GM12878 (cell line): Measurements from ENCODE around the gene NDEL1.

Source experiments
- CEBPB ChIP-seq, 2 experiments: fragments of 150-350 bp in 1 of 2; IDR thresholded peaks; 2 replicates each; pipeline ENCODE4 v1.6.1; 2012 to 2014; ENCODE audit warnings: low read depth in 2 of 2, low read length in 2 of 2, borderline replicate concordance in 1 of 2, inconsistent platforms in 1 of 2
- CTCF ChIP-seq, 3 experiments: IDR thresholded peaks in 2 of 3; conservative IDR thresholded peaks in 1 of 3; 2 replicates each; pipeline ENCODE4 v1.5.1; 2011; ENCODE audit warnings: low read depth in 3 of 3, low read length in 3 of 3, mild to moderate bottlenecking in 3 of 3, control low read depth in 2 of 3, moderate library complexity in 2 of 3, inconsistent platforms in 1 of 3, mixed read lengths in 1 of 3; ENCODE audit not compliant: control insufficient read depth in 2 of 3, insufficient read depth in 1 of 3; ENCODE audit errors: extremely low read depth in 1 of 3
- MTA3 ChIP-seq: IDR thresholded peaks from 2 replicates; pipeline ENCODE4 v1.6.1; 2012; ENCODE audit warnings: low read length, inconsistent platforms, borderline replicate concordance
- POLR2AphosphoS5 ChIP-seq: IDR thresholded peaks from 2 replicates; pipeline ENCODE4 v1.6.1; 2011; ENCODE audit warnings: mild to moderate bottlenecking, low read length, inconsistent platforms
- RELA ChIP-seq: fragments of 450-650 bp; IDR thresholded peaks from 2 replicates; pipeline ENCODE4 v1.8.0; 2014; ENCODE audit warnings: borderline replicate concordance; ENCODE audit not compliant: partially characterized antibody
- SMC3 ChIP-seq: IDR thresholded peaks from 2 replicates; pipeline ENCODE4 v1.6.1; 2011; ENCODE audit warnings: low read length, improper control_type of control experiment, borderline replicate concordance
- SREBF1 ChIP-seq: IDR thresholded peaks from 2 replicates; pipeline ENCODE4 v1.6.1; 2012; ENCODE audit warnings: mild to moderate bottlenecking, low read length
- YY1 ChIP-seq: IDR thresholded peaks from 2 replicates; pipeline ENCODE4 v1.6.1; 2011; ENCODE audit warnings: low read depth, mild to moderate bottlenecking, low read length
- ZBTB33 ChIP-seq: fragments of 450-650 bp; IDR thresholded peaks from 2 replicates; pipeline ENCODE4 v1.6.1; 2017; ENCODE audit warnings: mild to moderate bottlenecking
- ZZZ3 ChIP-seq: IDR thresholded peaks from 2 replicates; pipeline ENCODE4 v1.6.1; 2011; ENCODE audit warnings: low read depth; ENCODE audit not compliant: control insufficient read depth, insufficient read length

GRCh38 chr17:8386841-8387240 is 48.8 kb upstream of the NDEL1 start:
- TF ChIP-seq MTA3 (no peak), SREBF1 (no peak), CTCF (IDR thresholded peaks at IDR 0.05 in 2 of 3, conservative IDR thresholded peaks at IDR 0.05 in 1 of 3; ENCODE audit: control insufficient read depth in 2 of 3, extremely low read depth in 1 of 3, insufficient read depth in 1 of 3, low read depth in 3 of 3, low read length in 3 of 3) (no peak), CEBPB (IDR thresholded peaks at IDR 0.05; ENCODE audit: borderline replicate concordance in 1 of 2, low read depth in 2 of 2, low read length in 2 of 2) (no peak), ZZZ3 (no peak), SMC3 (no peak), YY1 (no peak), POLR2AphosphoS5 (no peak), RELA (no peak), ZBTB33 (no peak)
